ENCODE data around the gene IPP. TPM values are rescaled to one million over a fixed set of nuclear protein-coding genes. Genes with fewer than 3 reads are reported as not detected.
"Not testable (repeated sequence)": the region's sequence is repeated elsewhere in the genome, so short reads cannot be mapped to it uniquely, and the experiment has no call there.

The IPP gene
- total and polyA plus RNA-seq, 5 donors from 2014 or later: 10.1 to 12.8 (median 11.4) TPM

GRCh38 chr1:45718289-45718688 is 32.2 kb downstream of the IPP start:
- Histone ChIP-seq H3K4me3 (ENCODE audit: low read depth, low read length) (no peak overlapping the region), H3K27ac (ENCODE audit: insufficient read depth, low read length, poor library complexity, severe bottlenecking) (no peak overlapping the region), H3K9me3 (ENCODE audit: control insufficient read depth in 2 of 2, low read length in 2 of 2) (no peaks in the 10 kb centered on the region), H3K4me1 (ENCODE audit: control insufficient read depth, insufficient read depth, low read length, poor library complexity, severe bottlenecking) (no peaks in the 10 kb centered on the region), H3K36me3 (ENCODE audit: control insufficient read depth, insufficient read depth, low read length) (peaks cover 24% of the 10 kb centered on the region), H3K27me3 (ENCODE audit: control insufficient read depth, insufficient read depth, low read length) (no peaks in the 10 kb centered on the region)
- H3K27me3 Mint-ChIP-seq: no peaks in the 10 kb centered on the region
- H3K27ac Mint-ChIP-seq: no peak overlapping the region
- ATAC-seq (ENCODE audit: low read depth in 2 of 2): no peak
- H3K4me1 Mint-ChIP-seq: peaks cover 0 to 7% (median 0%) of the 10 kb centered on the region in 4 donors
- H3K4me3 Mint-ChIP-seq: no peak overlapping the region
- H3K9me3 Mint-ChIP-seq: no peaks in the 10 kb centered on the region
- peaks cover 16% of the 10 kb centered on the region for H3K36me3 Mint-ChIP-seq
- DNase-seq: no peak

GRCh38 chr1:45717386-45717785 is 33.1 kb downstream of the IPP start:
- peaks cover 11% of the 10 kb centered on the region for H3K36me3 Mint-ChIP-seq
- ATAC-seq (ENCODE audit: low read depth in 2 of 2): not testable (repeated sequence)

GRCh38 chr1:45716700-45717099 is 33.8 kb downstream of the IPP start:
- H3K4me1 ChIP-seq (ENCODE audit: control insufficient read depth, insufficient read depth, low read length, poor library complexity, severe bottlenecking): no peaks in the 10 kb centered on the region
- no peaks in the 10 kb centered on the region for H3K9me3 ChIP-seq (ENCODE audit: control insufficient read depth in 2 of 2, low read length in 2 of 2)
- H3K4me3 Mint-ChIP-seq: no peak overlapping the region
- H3K27ac ChIP-seq (ENCODE audit: insufficient read depth, low read length, poor library complexity, severe bottlenecking): no peak overlapping the region
- no peaks in the 10 kb centered on the region for H3K9me3 Mint-ChIP-seq
- H3K36me3 ChIP-seq (ENCODE audit: control insufficient read depth, insufficient read depth, low read length): peaks cover 28% of the 10 kb centered on the region
- H3K36me3 Mint-ChIP-seq: peaks cover 16% of the 10 kb centered on the region
- peaks cover 0 to 7% (median 0%) of the 10 kb centered on the region in 4 donors for H3K4me1 Mint-ChIP-seq
- H3K4me3 ChIP-seq (ENCODE audit: low read depth, low read length): no peak overlapping the region
- ATAC-seq (ENCODE audit: low read depth in 2 of 2): no peak
- no peaks in the 10 kb centered on the region for H3K27me3 ChIP-seq (ENCODE audit: control insufficient read depth, insufficient read depth, low read length)
- DNase-seq: no peak
- no peaks in the 10 kb centered on the region for H3K27me3 Mint-ChIP-seq
- H3K27ac Mint-ChIP-seq: no peak overlapping the region

More at GRCh38 chr1:45717386-45717785, 33.1 kb downstream of the IPP start:
- not testable (repeated sequence) for H3K27ac Mint-ChIP-seq; H3K4me1 Mint-ChIP-seq; H3K27me3 ChIP-seq (ENCODE audit: control insufficient read depth, insufficient read depth, low read length); H3K4me3 Mint-ChIP-seq; H3K9me3 ChIP-seq (ENCODE audit: control insufficient read depth in 2 of 2, low read length in 2 of 2); DNase-seq; H3K4me3 ChIP-seq (ENCODE audit: low read depth, low read length); H3K27me3 Mint-ChIP-seq; H3K27ac ChIP-seq (ENCODE audit: insufficient read depth, low read length, poor library complexity, severe bottlenecking); H3K4me1 ChIP-seq (ENCODE audit: control insufficient read depth, insufficient read depth, low read length, poor library complexity, severe bottlenecking); H3K9me3 Mint-ChIP-seq
- H3K36me3 ChIP-seq (ENCODE audit: control insufficient read depth, insufficient read depth, low read length): peaks cover 24% of the 10 kb centered on the region

GRCh38 chr1:45713711-45714110 is 36.7 kb downstream of the IPP start:
- no peaks in the 10 kb centered on the region for H3K27me3 Mint-ChIP-seq
- no peaks in the 10 kb centered on the region for H3K9me3 Mint-ChIP-seq

GRCh38 chr1:45704637-45705036 is 45.8 kb downstream of the IPP start:
- H3K4me3 ChIP-seq (ENCODE audit: low read depth, low read length): no peak overlapping the region
- H3K27me3 ChIP-seq (ENCODE audit: control insufficient read depth, insufficient read depth, low read length): no peaks in the 10 kb centered on the region
- ATAC-seq (ENCODE audit: low read depth in 2 of 2): no peak
- H3K9me3 ChIP-seq (ENCODE audit: control insufficient read depth in 2 of 2, low read length in 2 of 2): peaks cover 0 to 2% of the 10 kb centered on the region in 2 experiments
- Mint-ChIP-seq H3K4me3 (no peak overlapping the region), H3K9me3 (peaks cover 0 to 8% (median 2%) of the 10 kb centered on the region in 7 donors), H3K4me1 (peaks cover 0 to 3% (median 0%) of the 10 kb centered on the region in 4 donors), H3K27me3 (no peaks in the 10 kb centered on the region), H3K27ac (no peak overlapping the region), H3K36me3 (peaks cover 26% of the 10 kb centered on the region)
- no peaks in the 10 kb centered on the region for H3K4me1 ChIP-seq (ENCODE audit: control insufficient read depth, insufficient read depth, low read length, poor library complexity, severe bottlenecking)
- peaks cover 12% of the 10 kb centered on the region for H3K36me3 ChIP-seq (ENCODE audit: control insufficient read depth, insufficient read depth, low read length)
- no peak for DNase-seq
- H3K27ac ChIP-seq (ENCODE audit: insufficient read depth, low read length, poor library complexity, severe bottlenecking): no peak overlapping the region

More at GRCh38 chr1:45713711-45714110, 36.7 kb downstream of the IPP start:
- Histone ChIP-seq H3K4me1 (ENCODE audit: control insufficient read depth, insufficient read depth, low read length, poor library complexity, severe bottlenecking) (no peaks in the 10 kb centered on the region), H3K27ac (ENCODE audit: insufficient read depth, low read length, poor library complexity, severe bottlenecking) (no peak overlapping the region), H3K27me3 (ENCODE audit: control insufficient read depth, insufficient read depth, low read length) (no peaks in the 10 kb centered on the region), H3K4me3 (ENCODE audit: low read depth, low read length) (no peak overlapping the region), H3K9me3 (ENCODE audit: control insufficient read depth in 2 of 2, low read length in 2 of 2) (no peaks in the 10 kb centered on the region), H3K36me3 (ENCODE audit: control insufficient read depth, insufficient read depth, low read length) (peaks cover 30% of the 10 kb centered on the region)
- Mint-ChIP-seq H3K4me3 (no peak overlapping the region), H3K27ac (no peak overlapping the region), H3K36me3 (peaks cover 17% of the 10 kb centered on the region), H3K4me1 (no peaks in the 10 kb centered on the region)
- ATAC-seq (ENCODE audit: low read depth in 2 of 2): no peak
- no peak for DNase-seq

- H3K27me3 Mint-ChIP-seq: no peaks in the 10 kb centered on the region
- Histone ChIP-seq H3K4me1 (ENCODE audit: control insufficient read depth, insufficient read depth, low read length, poor library complexity, severe bottlenecking) (no peaks in the 10 kb centered on the region), H3K4me3 (ENCODE audit: low read depth, low read length) (no peak overlapping the region), H3K9me3 (ENCODE audit: control insufficient read depth in 2 of 2, low read length in 2 of 2) (no peaks in the 10 kb centered on the region), H3K36me3 (ENCODE audit: control insufficient read depth, insufficient read depth, low read length) (peaks cover 42% of the 10 kb centered on the region), H3K27ac (ENCODE audit: insufficient read depth, low read length, poor library complexity, severe bottlenecking) (no peak overlapping the region), H3K27me3 (ENCODE audit: control insufficient read depth, insufficient read depth, low read length) (no peaks in the 10 kb centered on the region)
- peaks cover 4 to 20% (median 10%) of the 10 kb centered on the region in 4 donors for H3K4me1 Mint-ChIP-seq
- DNase-seq (no peak), ATAC-seq (ENCODE audit: low read depth in 2 of 2) (no peak)
- H3K4me3 Mint-ChIP-seq: no peak overlapping the region
- no peaks in the 10 kb centered on the region for H3K9me3 Mint-ChIP-seq
- peaks cover 15% of the 10 kb centered on the region for H3K36me3 Mint-ChIP-seq
- no peak overlapping the region for H3K27ac Mint-ChIP-seq
Measured at GRCh38 chr1:45694823-45695222, 55.6 kb downstream of the IPP start.

- H3K27me3 ChIP-seq (ENCODE audit: control insufficient read depth, insufficient read depth, low read length); ATAC-seq (ENCODE audit: low read depth in 2 of 2); H3K27me3 Mint-ChIP-seq; H3K27ac Mint-ChIP-seq; H3K4me1 ChIP-seq (ENCODE audit: control insufficient read depth, insufficient read depth, low read length, poor library complexity, severe bottlenecking); H3K4me3 Mint-ChIP-seq; H3K9me3 ChIP-seq (ENCODE audit: control insufficient read depth in 2 of 2, low read length in 2 of 2); H3K9me3 Mint-ChIP-seq; H3K27ac ChIP-seq (ENCODE audit: insufficient read depth, low read length, poor library complexity, severe bottlenecking); H3K4me3 ChIP-seq (ENCODE audit: low read depth, low read length); DNase-seq: not testable (repeated sequence)
- H3K4me1 Mint-ChIP-seq: peaks cover 4 to 26% (median 14%) of the 10 kb centered on the region in 4 donors
- peaks cover 10% of the 10 kb centered on the region for H3K36me3 Mint-ChIP-seq
- peaks cover 42% of the 10 kb centered on the region for H3K36me3 ChIP-seq (ENCODE audit: control insufficient read depth, insufficient read depth, low read length)
Measured at GRCh38 chr1:45693811-45694210, 56.6 kb downstream of the IPP start.
